OCI-LY7 (cell line): ENCODE data around the gene PDCD1. TPM values are rescaled to one million over a fixed set of nuclear protein-coding genes. Genes with fewer than 3 reads are reported as not detected.
A peak's percentile ranks its signal among the peaks of the same experiment; 100 is the strongest.

Experiments
- BruUV-seq: library from RNA; stranded (reverse); fragments of 400-500 nt; replicated peaks from 2 replicates; lab custom pipeline; 2021; lab: Mats Ljungman, UMichigan
- CTCF ChIA-PET: fragments of 300-600 bp; sonication (Branson Sonifier 250); formaldehyde crosslinking; loops from one replicate; lab custom pipeline; 2022; ENCODE audit warnings: antibody characterized with exemption; ENCODE audit not compliant: unreplicated experiment; lab: Charles Lee
- POLR2A ChIA-PET: fragments of 300-600 bp; sonication (Branson Sonifier 250); formaldehyde crosslinking; loops from one replicate; lab custom pipeline; 2022; ENCODE audit warnings: antibody characterized with exemption; lab: Charles Lee
- DNase-seq: peaks from one replicate; pipeline ENCODE4 v3.0.0-alpha.2; 2015; ENCODE audit warnings: low spot score
- H2AFZ ChIP-seq: fragments of 200-600 bp; sonication (generic), shearing (Covaris generic); 2 replicates; pipeline ENCODE4 v1.6.1; 2014; ENCODE audit warnings: mild to moderate bottlenecking, antibody characterized with exemption, low read length, moderate library complexity
- H3K27ac ChIP-seq: fragments of 200-600 bp; sonication (generic); 2 replicates; pipeline ENCODE4 v1.5.1; 2014; ENCODE audit warnings: mixed run types, low read depth, mild to moderate bottlenecking, moderate library complexity, low read length, inconsistent platforms; ENCODE audit not compliant: poor library complexity, severe bottlenecking
- H3K36me3 ChIP-seq: fragments of 200-600 bp; sonication (generic); 2 replicates; pipeline ENCODE4 v1.6.1; 2014; ENCODE audit warnings: mild to moderate bottlenecking, antibody characterized with exemption, low read length, moderate library complexity, mixed read lengths; ENCODE audit not compliant: insufficient read depth
- H3K4me1 ChIP-seq: fragments of 200-600 bp; sonication (generic); 2 replicates; pipeline ENCODE4 v1.5.1; 2014; ENCODE audit warnings: mild to moderate bottlenecking, low read length; ENCODE audit not compliant: insufficient read depth, poor library complexity, severe bottlenecking
- H3K4me2 ChIP-seq: fragments of 200-600 bp; sonication (generic); 2 replicates; pipeline ENCODE4 v1.6.1; 2014; ENCODE audit warnings: mild to moderate bottlenecking, low read length
- H3K4me3 ChIP-seq: fragments of 200-600 bp; sonication (generic); 2 replicates; pipeline ENCODE4 v1.5.1; 2014; ENCODE audit warnings: mild to moderate bottlenecking, low read depth, low read length; ENCODE audit not compliant: poor library complexity, severe bottlenecking
- H3K79me2 ChIP-seq: fragments of 200-600 bp; sonication (generic); 2 replicates; pipeline ENCODE4 v1.6.1; 2016; ENCODE audit warnings: low read depth, mild to moderate bottlenecking, low read length, moderate library complexity, mixed read lengths; ENCODE audit not compliant: insufficient read depth
- H3K9me2 ChIP-seq: fragments of 200-600 bp; sonication (generic); 2 replicates; pipeline ENCODE4 v1.6.1; 2016; ENCODE audit warnings: mild to moderate bottlenecking, low read length, mixed read lengths; ENCODE audit not compliant: insufficient read depth
- H3K9me3 ChIP-seq: fragments of 200-600 bp; sonication (generic); 2 replicates; pipeline ENCODE4 v1.6.1; 2014; ENCODE audit warnings: mild to moderate bottlenecking, mixed run types, low read length, mixed read lengths
- H4K20me1 ChIP-seq: fragments of 200-600 bp; sonication (generic); 2 replicates; pipeline ENCODE4 v1.6.1; 2014; ENCODE audit warnings: mild to moderate bottlenecking, antibody characterized with exemption, low read length, moderate library complexity, mixed read lengths; ENCODE audit not compliant: insufficient read depth
- CTCF ChIP-seq: fragments of 200-600 bp; sonication (generic); conservative IDR thresholded peaks from 2 replicates; pipeline ENCODE4 v1.5.1; 2014; ENCODE audit warnings: mild to moderate bottlenecking, antibody characterized with exemption, low read length, moderate library complexity, mixed read lengths
- EZH2phosphoT487 ChIP-seq: fragments of 200-600 bp; sonication (generic); IDR thresholded peaks from 2 replicates; pipeline ENCODE4 v1.6.1; 2018; ENCODE audit warnings: low read depth, borderline replicate concordance, mild to moderate bottlenecking, mixed run types, antibody characterized with exemption, low read length, moderate library complexity, mixed read lengths
- intact Hi-C: fragments of 100-400 bp; cut with micrococcal nuclease; formaldehyde crosslinking; loops from one replicate; pipeline ENCODE4 v1.10.0; 2022; ENCODE audit not compliant: unreplicated experiment
- total RNA-seq, 2 experiments: library from RNA; depleted of rRNA in 1 of 2; stranded (reverse); fragments of >200 nt in 1 of 2; shearing (Covaris generic) in 1 of 2; gene quantifications; 2 replicates each; pipeline ENCODE4 v1.2.3, GENCODE V29; 2014 to 2022

Gene PDCD1
- total RNA-seq, 2 experiments from 2014 or later = not detected

DNA sequence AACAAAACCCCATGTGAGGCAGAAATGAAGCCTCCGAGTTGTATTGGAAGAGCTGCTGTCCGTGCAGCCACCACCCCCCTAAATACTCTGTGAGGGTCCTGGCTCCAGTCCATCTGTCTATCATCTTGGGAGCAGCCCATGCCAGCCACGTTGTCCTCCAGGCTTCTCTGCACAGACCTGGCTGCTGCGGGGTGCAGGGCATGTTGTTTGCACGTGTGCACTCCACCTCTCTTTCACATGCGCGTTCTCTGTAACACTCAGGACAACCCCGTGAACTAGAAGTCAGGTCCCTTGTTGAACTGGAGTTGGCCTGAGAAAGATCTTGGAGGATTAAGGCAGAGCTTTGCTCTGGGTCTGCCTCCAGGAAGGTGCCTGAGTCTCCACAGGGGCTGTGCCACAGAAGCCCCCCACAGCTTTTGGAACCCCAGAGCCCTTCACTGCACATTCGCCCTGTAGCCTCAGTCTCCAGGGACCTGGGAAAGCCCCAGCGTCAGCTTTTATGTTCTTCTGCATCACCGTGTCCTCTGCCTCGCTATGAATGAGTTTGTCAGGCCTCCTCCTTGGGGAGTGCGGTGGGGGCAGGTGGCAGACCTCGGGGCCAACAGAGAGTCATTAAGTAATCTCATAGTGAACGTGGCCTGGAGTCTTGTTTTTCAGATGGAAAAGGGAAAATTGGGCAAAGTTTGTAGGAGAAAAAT, 27.4 kb upstream of the PDCD1 start:
- no TSS peak for BruUV-seq
- Histone ChIP-seq H3K4me1 (peaks cover 52% of the 10 kb centered on the region), H3K9me2 (no peaks in the 10 kb centered on the region), H3K4me3 (peak overlapping the region; percentile 3), H3K79me2 (peaks cover 11% of the 10 kb centered on the region; the same call in 1 of the 2 replicates), H3K9me3 (peaks cover 3% of the 10 kb centered on the region; the same call in 1 of the 2 replicates), H3K4me2 (peak overlapping the region; percentile 57), H2AFZ (no peak overlapping the region), H3K36me3 (peaks cover 44% of the 10 kb centered on the region), H3K27ac (peak overlapping the region; percentile 10), H4K20me1 (no peaks in the 10 kb centered on the region; the same call in 1 of the 2 replicates)
- no peak for TF ChIP-seq CTCF
- no peak for TF ChIP-seq EZH2phosphoT487
- ChIA-PET POLR2A (no interaction called here), CTCF (no interaction called here)
- DNase-seq = no peak
- intact Hi-C loops = loop anchor here (10.0 kb wide), 1 partner anchor 741 kb away; the partner anchor contains the start of gene PASK

DNA sequence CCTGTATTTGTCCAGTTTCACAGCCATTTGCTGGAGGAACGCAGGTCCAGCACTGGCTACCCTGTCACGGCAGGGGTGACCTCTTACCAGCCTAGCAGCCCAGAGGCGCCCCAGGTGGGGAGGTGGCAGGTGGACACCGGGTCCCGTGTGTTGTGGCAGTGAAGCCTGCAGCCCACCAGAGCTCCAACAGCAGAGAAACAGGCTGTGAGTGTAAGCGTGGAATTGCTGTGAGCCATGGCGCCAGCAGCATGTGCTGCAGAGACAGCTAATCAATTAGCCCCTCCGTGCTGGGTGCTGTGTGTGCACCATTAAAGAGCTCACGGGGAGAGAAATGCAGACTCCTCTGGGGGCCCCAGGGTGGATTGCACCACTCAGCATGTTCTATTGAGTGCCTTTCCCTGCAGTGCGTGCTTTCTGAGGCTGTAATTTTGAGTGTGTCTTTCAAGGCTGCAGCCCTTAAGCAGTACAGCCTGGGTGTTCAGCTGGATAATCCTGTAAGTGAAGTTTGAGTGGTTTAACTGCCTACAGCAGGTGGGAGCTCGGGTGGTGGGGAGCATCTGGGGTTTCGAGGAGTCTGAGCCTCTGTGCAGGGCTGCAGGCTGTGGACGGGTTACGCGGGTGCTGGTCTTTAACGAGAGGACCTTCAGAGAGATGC, 26.7 kb upstream of the PDCD1 start:
- BruUV-seq = no TSS peak
- no peak for DNase-seq
- Histone ChIP-seq H3K9me3 (peaks cover 3% of the 10 kb centered on the region; the same call in 1 of the 2 replicates), H3K27ac (no peak overlapping the region), H2AFZ (no peak overlapping the region), H3K79me2 (peaks cover 11% of the 10 kb centered on the region; the same call in 1 of the 2 replicates), H3K9me2 (no peaks in the 10 kb centered on the region), H3K4me3 (peak overlapping the region; percentile 3), H3K36me3 (peaks cover 44% of the 10 kb centered on the region), H3K4me1 (peaks cover 58% of the 10 kb centered on the region), H4K20me1 (no peaks in the 10 kb centered on the region; the same call in 1 of the 2 replicates), H3K4me2 (peak overlapping the region; percentile 57)
- intact Hi-C loops = loop anchor here (10.0 kb wide), 1 partner anchor 741 kb away; the partner anchor contains the start of gene PASK
- POLR2A ChIA-PET = no interaction called here
- TF ChIP-seq EZH2phosphoT487 (no peak), CTCF (no peak)
- CTCF ChIA-PET = no interaction called here
